ENCODE measurements around the gene HOXC10. TPM values are rescaled to one million over a fixed set of nuclear protein-coding genes. Genes with fewer than 3 reads are reported as not detected.

Gene HOXC10
- total RNA-seq, 2 donors from 2014 or later = not detected

- DNase-seq (ENCODE audit: low spot score in 2 of 2) (peak in 1 of 2 donors; percentile 73), ATAC-seq (peak; percentile 31 to 40)
- H3K9me3 Mint-ChIP-seq = no peaks in the 10 kb centered on the region
- peaks cover 4 to 14% of the 10 kb centered on the region in 2 donors for H3K36me3 Mint-ChIP-seq
- H3K27ac Mint-ChIP-seq = no peak within 1 kb of the TSS
Observed at GRCh38 chr12:54032627-54033100, 47.7 kb downstream of the HOXC10 start, which contains the start of gene HOXC5. Gene HOXC5 (plus strand): TSS chr12:54033050. CDS start chr12:54033123, 73 bp downstream.

- peaks cover 4 to 14% of the 10 kb centered on the region in 2 donors for H3K36me3 Mint-ChIP-seq
- no peak overlapping the region for H3K27ac Mint-ChIP-seq
- H3K9me3 Mint-ChIP-seq = no peaks in the 10 kb centered on the region
- ATAC-seq (peak; percentile 32 to 34), DNase-seq (ENCODE audit: low spot score in 2 of 2) (no peak)
Observed at GRCh38 chr12:54033106-54033979, 48.4 kb downstream of the HOXC10 start.

- no peak for ATAC-seq
- no peak for DNase-seq (ENCODE audit: low spot score in 2 of 2)
- Mint-ChIP-seq H3K27ac (no peak overlapping the region), H3K9me3 (no peaks in the 10 kb centered on the region), H3K36me3 (peaks cover 4 to 14% of the 10 kb centered on the region in 2 donors)
Observed at GRCh38 chr12:54033980-54034784, 49.2 kb downstream of the HOXC10 start.

DNA sequence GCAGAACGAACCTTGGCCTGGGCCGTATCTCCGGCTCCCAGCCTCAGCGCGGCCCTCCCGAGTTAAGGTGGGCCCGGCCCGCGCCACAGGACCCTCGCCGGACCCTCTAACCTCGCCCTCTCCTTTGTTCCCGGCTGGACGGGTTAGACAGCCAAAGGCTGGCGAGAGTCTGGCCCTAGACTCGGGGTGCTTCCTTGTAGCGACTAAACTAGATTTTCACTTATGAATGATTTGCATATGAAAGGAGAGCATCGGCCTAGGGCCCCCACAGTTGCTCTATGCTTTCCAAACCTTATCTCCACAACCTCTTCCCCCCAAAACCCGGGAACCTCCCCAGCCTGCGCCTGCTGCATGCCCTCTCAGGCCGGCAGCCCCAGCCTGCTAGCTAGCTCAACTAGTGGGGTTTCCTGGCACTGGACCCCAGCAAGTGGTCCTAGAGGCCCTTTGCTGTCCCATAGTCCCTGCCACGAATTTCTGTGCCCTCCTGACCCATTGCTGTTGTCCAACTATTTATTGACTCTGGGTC, 49.9 kb downstream of the HOXC10 start:
- ATAC-seq (no peak), DNase-seq (ENCODE audit: low spot score in 2 of 2) (no peak)
- Mint-ChIP-seq H3K27ac (peak overlapping the region in 1 of 2 donors; percentile 60), H3K36me3 (peaks cover 4 to 14% of the 10 kb centered on the region in 2 donors), H3K9me3 (no peaks in the 10 kb centered on the region)

DNA sequence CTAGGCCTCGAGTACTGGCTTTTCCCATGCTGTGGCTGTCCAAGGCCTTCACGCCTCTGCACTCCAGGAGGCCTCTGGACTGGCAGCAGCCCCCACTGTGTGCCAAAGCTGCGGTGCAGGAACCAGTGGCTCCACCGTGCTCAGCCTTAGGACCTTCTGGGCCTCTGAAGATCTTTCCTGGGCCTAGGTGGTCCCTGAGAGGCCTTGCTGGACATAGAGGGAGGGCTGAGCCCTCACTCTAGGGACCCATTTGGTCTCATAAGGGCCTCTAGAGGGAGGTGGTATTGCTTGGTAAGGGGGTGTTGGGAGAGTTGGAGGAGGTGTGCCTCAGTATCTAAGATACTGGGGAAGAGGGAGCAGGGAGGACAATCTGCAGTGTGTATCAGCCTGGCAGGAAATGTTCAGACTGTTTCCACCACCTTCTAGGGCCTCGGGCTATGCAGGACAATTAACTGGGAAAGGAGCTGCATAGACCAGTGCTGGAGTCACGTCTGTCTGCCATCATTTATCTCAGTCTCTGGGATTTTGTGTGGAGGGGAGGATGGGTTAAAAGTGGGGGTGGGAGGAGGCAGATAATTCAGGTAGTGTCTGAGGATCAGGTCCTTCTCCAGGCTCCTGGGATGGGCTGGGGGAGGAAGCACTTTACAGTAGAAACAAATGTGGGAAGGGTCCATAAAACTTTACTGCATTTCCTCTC, 50.8 kb downstream of the HOXC10 start:
- Mint-ChIP-seq H3K36me3 (peaks cover 4 to 14% of the 10 kb centered on the region in 2 donors), H3K27ac (no peak overlapping the region), H3K9me3 (no peaks in the 10 kb centered on the region)
- no peak for ATAC-seq
- no peak for DNase-seq (ENCODE audit: low spot score in 2 of 2)

DNA sequence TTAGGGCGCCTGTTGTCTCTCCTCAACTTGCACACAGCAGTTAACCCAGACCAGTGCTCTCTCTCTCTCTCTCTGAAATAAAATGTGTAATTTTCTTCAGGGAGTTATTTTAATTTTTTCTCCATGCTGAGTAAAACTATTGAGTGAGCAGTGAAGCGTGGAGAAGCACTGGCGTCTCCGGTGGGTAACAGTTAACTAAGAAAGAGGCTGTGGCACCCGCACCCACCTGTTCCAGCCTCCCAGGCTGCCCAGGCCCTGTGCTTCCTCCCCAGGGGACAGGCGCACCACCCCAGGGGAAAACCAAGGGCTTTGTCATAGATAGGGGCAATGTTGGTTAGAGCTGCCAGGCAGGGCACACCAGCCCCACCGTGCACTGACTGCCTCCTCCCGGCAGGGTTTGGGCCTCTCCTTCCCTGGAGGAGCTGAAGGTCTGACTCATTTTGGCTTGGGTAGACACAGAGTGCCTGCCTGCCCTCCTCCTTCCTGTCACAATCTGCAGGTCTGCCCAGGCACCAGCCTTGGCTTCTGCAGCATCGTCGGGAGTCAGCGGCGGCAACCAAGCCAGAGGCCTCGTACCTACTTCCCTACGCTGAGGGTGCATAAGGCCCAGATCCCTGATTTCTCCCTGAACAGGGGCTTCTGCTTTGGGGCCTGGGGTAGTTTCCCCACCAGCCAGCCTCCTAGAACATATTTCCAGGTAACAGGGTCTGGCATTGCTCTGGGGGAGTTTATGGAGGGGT, 51.8 kb downstream of the HOXC10 start:
- H3K36me3 Mint-ChIP-seq = peaks cover 4 to 14% of the 10 kb centered on the region in 2 donors
- no peaks in the 10 kb centered on the region for H3K9me3 Mint-ChIP-seq
- no peak for DNase-seq (ENCODE audit: low spot score in 2 of 2)
- peak in 1 of 2 donors; percentile 27 for ATAC-seq
- no peak overlapping the region for H3K27ac Mint-ChIP-seq

DNA sequence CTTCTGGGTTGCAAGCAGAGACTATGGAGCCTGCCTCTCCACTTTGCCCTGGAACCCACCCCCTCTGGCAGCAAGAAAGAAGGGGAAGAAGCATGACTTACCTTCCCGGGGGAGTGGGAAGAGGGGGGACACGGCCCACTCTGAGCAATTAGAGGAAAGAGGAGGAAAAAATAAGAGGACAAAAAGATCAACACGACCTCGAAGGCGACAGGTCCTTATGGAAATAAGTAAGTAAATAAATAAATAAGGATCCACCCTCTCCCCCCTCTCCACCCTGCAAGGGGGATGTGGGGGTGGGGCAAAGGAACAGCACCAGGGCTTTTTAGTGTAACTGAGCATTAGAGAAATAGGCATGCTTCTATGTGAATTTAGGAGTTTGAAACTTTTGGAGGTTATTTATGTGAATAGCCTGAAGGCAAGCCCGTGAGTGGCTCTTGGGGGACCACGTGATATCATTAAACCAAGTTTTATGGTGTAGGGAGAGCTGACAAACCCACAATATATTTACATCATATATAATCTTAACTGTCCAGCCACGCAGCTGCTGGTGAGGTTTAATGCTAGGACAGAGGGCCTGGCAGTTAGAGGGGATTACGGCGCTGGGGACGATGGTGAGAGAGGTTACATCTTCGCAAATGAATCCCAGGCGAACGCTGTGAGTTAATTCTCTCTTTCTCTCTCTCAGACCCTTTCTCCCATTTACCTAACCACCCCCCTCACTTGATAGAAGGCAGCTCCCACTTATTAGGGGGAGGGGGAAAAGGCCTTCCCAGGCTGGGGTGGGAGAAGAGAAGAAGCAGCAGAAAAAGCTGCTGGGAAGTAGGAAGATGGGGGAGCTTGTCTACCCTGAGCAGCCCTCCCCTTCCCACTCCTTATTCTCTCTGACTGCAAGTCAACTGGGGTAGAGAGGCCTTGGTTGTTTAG, 52.7 kb downstream of the HOXC10 start:
- no peak for ATAC-seq
- Mint-ChIP-seq H3K27ac (no peak overlapping the region), H3K36me3 (peaks cover 4 to 9% of the 10 kb centered on the region in 2 donors)

GRCh38 chr12:54038284-54038870, 53.4 kb downstream of the HOXC10 start:
- Mint-ChIP-seq H3K9me3 (no peaks in the 10 kb centered on the region), H3K27ac (no peak overlapping the region), H3K36me3 (peaks cover 3 to 7% of the 10 kb centered on the region in 2 donors)
- ATAC-seq (no peak), DNase-seq (ENCODE audit: low spot score in 2 of 2) (no peak)

More for the DNA sequence above, 52.7 kb downstream of the HOXC10 start:
- H3K9me3 Mint-ChIP-seq = no peaks in the 10 kb centered on the region
- no peak for DNase-seq (ENCODE audit: low spot score in 2 of 2)

GRCh38 chr12:54038871-54039414, 54.0 kb downstream of the HOXC10 start:
- ATAC-seq (no peak), DNase-seq (ENCODE audit: low spot score in 2 of 2) (no peak)
- Mint-ChIP-seq H3K36me3 (peaks cover 0 to 5% of the 10 kb centered on the region in 2 donors), H3K9me3 (no peaks in the 10 kb centered on the region), H3K27ac (no peak overlapping the region)

- ATAC-seq (no peak), DNase-seq (ENCODE audit: low spot score in 2 of 2) (no peak)
- H3K36me3 Mint-ChIP-seq = peaks cover 0 to 5% of the 10 kb centered on the region in 2 donors
- no peaks in the 10 kb centered on the region for H3K9me3 Mint-ChIP-seq
- no peak overlapping the region for H3K27ac Mint-ChIP-seq
Observed at GRCh38 chr12:54039417-54040147, 54.6 kb downstream of the HOXC10 start.
